IMR-90 (cell line): ENCODE measurements around the gene KLK6. TPM values are rescaled to one million over a fixed set of nuclear protein-coding genes. Genes with fewer than 3 reads are reported as not detected.
"Not testable (repeated sequence)": the region's sequence is repeated elsewhere in the genome, so short reads cannot be mapped to it uniquely, and the experiment has no call there.

Source experiments
- ATAC-seq: fragments of 200-7000 bp; cut with Tn5 transposase; 2 replicates; pipeline ENCODE4 v1.9.1; 2020; ENCODE audit warnings: low read depth, mild to moderate bottlenecking, moderate library complexity
- BruUV-seq: library from RNA; stranded (reverse); fragments of 400-500 nt; replicated peaks from 2 replicates; lab custom pipeline; 2021; lab: Mats Ljungman, UMichigan
- CTCF ChIA-PET: fragments of 300-600 bp; formaldehyde crosslinking; extraction: SDS; loops from one replicate; lab custom pipeline; 2021; ENCODE audit warnings: antibody characterized with exemption; lab: Yijun Ruan, JAX
- POLR2A ChIA-PET: fragments of 300-600 bp; sonication (Branson Sonifier 250); formaldehyde crosslinking; loops from one replicate; lab custom pipeline; 2022; ENCODE audit warnings: antibody characterized with exemption; ENCODE audit not compliant: unreplicated experiment; lab: Charles Lee
- DNase-seq: peaks from one replicate; pipeline ENCODE4 v3.0.0; 2013
- H2AFZ ChIP-seq: replicated peaks from 2 replicates; pipeline ENCODE3; 2013; ENCODE audit warnings: low read length, mild to moderate bottlenecking; ENCODE audit not compliant: poor library complexity
- H2AK5ac ChIP-seq: 2 replicates; pipeline ENCODE4 v1.6.1; 2013; ENCODE audit warnings: low read depth, low read length, inconsistent platforms
- H2AK9ac ChIP-seq: replicated peaks from 2 replicates; pipeline ENCODE3; 2013; ENCODE audit warnings: mild to moderate bottlenecking, low read depth, low read length, moderate library complexity; ENCODE audit not compliant: poor library complexity
- H2BK120ac ChIP-seq: 2 replicates; pipeline ENCODE4 v1.6.1; 2013; ENCODE audit warnings: low read depth, low read length, inconsistent platforms
- H2BK15ac ChIP-seq: 3 replicates; pipeline ENCODE4 v1.6.1; 2013; ENCODE audit warnings: low read depth, low read length, inconsistent platforms
- H2BK20ac ChIP-seq: 2 replicates; pipeline ENCODE4 v1.6.1; 2013; ENCODE audit warnings: low read depth, mild to moderate bottlenecking, inconsistent platforms, low read length, moderate library complexity
- H2BK5ac ChIP-seq: 2 replicates; pipeline ENCODE4 v1.6.1; 2013; ENCODE audit warnings: mild to moderate bottlenecking, low read depth, low read length, inconsistent platforms; ENCODE audit not compliant: poor library complexity, severe bottlenecking
- H3K14ac ChIP-seq: replicated peaks from 2 replicates; pipeline ENCODE4 v1.6.1; 2013; ENCODE audit warnings: low read depth, low read length, inconsistent platforms
- H3K18ac ChIP-seq: 2 replicates; pipeline ENCODE4 v1.6.1; 2013; ENCODE audit warnings: low read depth, low read length, control low read depth
- H3K23ac ChIP-seq: 2 replicates; pipeline ENCODE4 v1.6.1; 2013; ENCODE audit warnings: low read depth, low read length, inconsistent platforms
- H3K27ac ChIP-seq: 2 replicates; pipeline ENCODE4 v1.5.1; 2013; ENCODE audit warnings: mild to moderate bottlenecking, control low read depth, low read length; ENCODE audit not compliant: insufficient read depth
- H3K27me3 ChIP-seq: 2 replicates; pipeline ENCODE4 v1.6.1; 2013; ENCODE audit warnings: low read length; ENCODE audit not compliant: control insufficient read depth, insufficient read depth
- H3K36me3 ChIP-seq: 2 replicates; pipeline ENCODE4 v1.6.1; 2013; ENCODE audit warnings: low read length, mixed read lengths; ENCODE audit not compliant: control insufficient read depth, insufficient read depth
- H3K4ac ChIP-seq: 2 replicates; pipeline ENCODE4 v1.6.1; 2013; ENCODE audit warnings: low read depth, low read length, inconsistent platforms
- H3K4me1 ChIP-seq: 2 replicates; pipeline ENCODE4 v1.6.1; 2013; ENCODE audit warnings: low read length, mixed read lengths; ENCODE audit not compliant: control insufficient read depth, insufficient read depth
- H3K4me2 ChIP-seq: 2 replicates; pipeline ENCODE4 v1.6.1; 2013; ENCODE audit warnings: low read depth, mild to moderate bottlenecking, control low read depth, low read length, moderate library complexity
- H3K4me3 ChIP-seq: 2 replicates; pipeline ENCODE4 v1.5.1; 2013; ENCODE audit warnings: low read depth, mild to moderate bottlenecking, control low read depth, low read length, moderate library complexity; ENCODE audit not compliant: insufficient read depth
- H3K56ac ChIP-seq: 2 replicates; pipeline ENCODE4 v1.6.1; 2013; ENCODE audit warnings: low read length, inconsistent platforms; ENCODE audit not compliant: insufficient read depth; ENCODE audit errors: extremely low read depth
- H3K79me1 ChIP-seq, 2 experiments: 2 replicates each; pipeline ENCODE4 v1.6.1; 2013; ENCODE audit warnings: low read length in 2 of 2, inconsistent platforms in 1 of 2, low read depth in 1 of 2
- H3K9ac ChIP-seq: 2 replicates; pipeline ENCODE4 v1.6.1; 2013; ENCODE audit warnings: low read depth, low read length, control low read depth
- H3K9me1 ChIP-seq: 2 replicates; pipeline ENCODE4 v1.6.1; 2013; ENCODE audit warnings: low read length, inconsistent platforms; ENCODE audit not compliant: insufficient read depth
- H3K9me3 ChIP-seq: 2 replicates; pipeline ENCODE4 v1.6.1; 2013; ENCODE audit warnings: low read length; ENCODE audit not compliant: control insufficient read depth, insufficient read depth
- H4K20me1 ChIP-seq: 2 replicates; pipeline ENCODE4 v1.6.1; 2013; ENCODE audit warnings: low read length, inconsistent platforms; ENCODE audit not compliant: insufficient read depth
- H4K5ac ChIP-seq: 2 replicates; pipeline ENCODE4 v1.6.1; 2013; ENCODE audit warnings: mild to moderate bottlenecking, low read depth, low read length, control low read depth
- H4K8ac ChIP-seq, 2 experiments: 2 replicates each; pipeline ENCODE4 v1.6.1; 2013; ENCODE audit warnings: low read depth in 2 of 2, low read length in 2 of 2, control low read depth in 1 of 2, inconsistent platforms in 1 of 2
- H4K91ac ChIP-seq: 2 replicates; pipeline ENCODE4 v1.6.1; 2013; ENCODE audit warnings: low read depth, low read length, inconsistent platforms; ENCODE audit not compliant: insufficient read depth
- BHLHE40 ChIP-seq: fragments of 150-350 bp; IDR thresholded peaks from 2 replicates; pipeline ENCODE4 v1.6.1; 2016; ENCODE audit warnings: mild to moderate bottlenecking, low read depth, low read length
- MAZ ChIP-seq: IDR thresholded peaks from 2 replicates; pipeline ENCODE4 v1.6.1; 2012; ENCODE audit warnings: low read depth, mild to moderate bottlenecking, low read length, improper control_type of control experiment, moderate library complexity, borderline replicate concordance
- NFE2L2 ChIP-seq: fragments of 150-350 bp; IDR thresholded peaks from 2 replicates; pipeline ENCODE4 v1.6.1; 2016; ENCODE audit warnings: low read depth, mild to moderate bottlenecking, low read length
- RAD21 ChIP-seq: IDR thresholded peaks from 2 replicates; pipeline ENCODE4 v1.6.1; 2012; ENCODE audit warnings: low read length, improper control_type of control experiment
- SMC3 ChIP-seq: fragments of 150-350 bp; IDR thresholded peaks from 2 replicates; pipeline ENCODE4 v1.6.1; 2016; ENCODE audit warnings: low read depth, mild to moderate bottlenecking, antibody characterized with exemption, low read length, moderate library complexity
- WGBS, 2 experiments: methylation state at CpG; one replicate each; pipeline versions ENCODE4 v1.1.5 to v1.1.7; 2013; ENCODE audit warnings: missing lambda C conversion rate in 2 of 2; ENCODE audit not compliant: insufficient read length in 1 of 2; ENCODE audit errors: extremely low coverage in 2 of 2; 5-methylcytosine and 5-hydroxymethylcytosine counted together
- dilution Hi-C: fragments of 300-500 bp; cut with HindIII; formaldehyde crosslinking; loops from one replicate; pipeline ENCODE4 v1.14.3; 2018; ENCODE audit warnings: low sequenced_read_pairs; ENCODE audit not compliant: unreplicated experiment
- in situ Hi-C: fragments of 300-500 bp; cut with MboI; formaldehyde crosslinking; loops from 3 replicates; pipeline ENCODE4 v1.14.3; 2019; ENCODE audit warnings: low sequenced_read_pairs, inconsistent platforms, mixed read lengths
- intact Hi-C: fragments of 100-400 bp; cut with micrococcal nuclease; formaldehyde crosslinking; loops from 2 replicates; pipeline ENCODE4 v1.10.0; 2022
- polyA plus RNA-seq, 3 experiments: library from polyadenylated mRNA; depleted of rRNA; stranded (reverse); fragments of >200 nt; gene quantifications; 2 replicates each; pipeline ENCODE4 v1.2.3, GENCODE V29; 2012; ENCODE audit warnings: low replicate concordance in 1 of 3
- total RNA-seq: library from RNA; depleted of rRNA; stranded (reverse); fragments of >200 nt; gene quantifications from 2 replicates; pipeline ENCODE4 v1.2.3, GENCODE V29; 2012

KLK6 gene
- total and polyA plus RNA-seq, 2 of the 4 experiments (the other 2 are of a cell fraction) = not detected

GRCh38 chr19:50992666-50993035 lies 23.3 kb upstream of the KLK6 start:
- Histone ChIP-seq H2AFZ (no peak overlapping the region), H4K20me1 (no peaks in the 10 kb centered on the region), H3K27me3 (no peaks in the 10 kb centered on the region), H3K4me2 (no peak overlapping the region), H3K27ac (no peak overlapping the region), H2BK15ac (no peak overlapping the region), H4K91ac (no peak overlapping the region), H3K18ac (no peak overlapping the region), H2BK20ac (no peak overlapping the region), H3K9me1 (no peaks in the 10 kb centered on the region), H3K4ac (no peak overlapping the region), H2AK9ac (no peak overlapping the region), H3K79me1 (no peaks in the 10 kb centered on the region), H4K5ac (no peak overlapping the region), H3K9me3 (peaks cover 4% of the 10 kb centered on the region), H3K9ac (no peak overlapping the region), H3K56ac (no peak overlapping the region), H3K4me3 (no peak overlapping the region), H3K4me1 (no peaks in the 10 kb centered on the region), H3K36me3 (no peaks in the 10 kb centered on the region), H2AK5ac (no peak overlapping the region), H3K23ac (no peak overlapping the region), H3K14ac (no peak overlapping the region), H4K8ac (no peak overlapping the region), H2BK120ac (no peak overlapping the region), H2BK5ac (no peak overlapping the region)
- dilution Hi-C loops = no loop called here
- POLR2A ChIA-PET = no interaction called here
- WGBS, 2 experiments = no CpG with 5 or more reads among the region's 2 CpGs
- in situ Hi-C loops = no loop called here
- no TSS peak for BruUV-seq
- ATAC-seq = no peak
- TF ChIP-seq MAZ (no peak), NFE2L2 (no peak), RAD21 (no peak), SMC3 (no peak), BHLHE40 (no peak)
- intact Hi-C loops = no loop called here
- no peak for DNase-seq
- CTCF ChIA-PET = no interaction called here

GRCh38 chr19:50984416-50984815 lies 15.0 kb upstream of the KLK6 start:
- H2AK5ac ChIP-seq, intact Hi-C loops, H3K9ac ChIP-seq, H4K5ac ChIP-seq, H3K23ac ChIP-seq, H3K9me1 ChIP-seq, CTCF ChIA-PET, H3K56ac ChIP-seq, H4K91ac ChIP-seq, H3K4me3 ChIP-seq, BruUV-seq, H3K36me3 ChIP-seq, H3K18ac ChIP-seq, H2BK15ac ChIP-seq, H2BK20ac ChIP-seq, H3K27ac ChIP-seq, H3K4me2 ChIP-seq, H4K20me1 ChIP-seq, in situ Hi-C loops, H3K4me1 ChIP-seq, H3K4ac ChIP-seq, H2AFZ ChIP-seq, H2BK5ac ChIP-seq, H2BK120ac ChIP-seq, H4K8ac ChIP-seq, DNase-seq, H2AK9ac ChIP-seq, H3K9me3 ChIP-seq, ATAC-seq, H3K79me1 ChIP-seq, dilution Hi-C loops, H3K14ac ChIP-seq, H3K27me3 ChIP-seq: not testable (repeated sequence)
- WGBS, 2 experiments = 100% methylated on average over 4 of the region's 14 CpGs; no CpG with 5 or more reads in 1 of the 2 experiments
- POLR2A ChIA-PET = interaction anchor here (0.5 kb wide), 1 partner anchor 36 kb away, joined by 5 read pairs; no protein-coding TSS in a partner anchor
